Measurements from ENCODE around the gene MYBBP1A. TPM values are rescaled to one million over a fixed set of nuclear protein-coding genes. Genes with fewer than 3 reads are reported as not detected.
"Not testable (repeated sequence)": the region's sequence is repeated elsewhere in the genome, so short reads cannot be mapped to it uniquely, and the experiment has no call there.

The MYBBP1A gene
- total and polyA plus RNA-seq, 2 experiments from 2014 or later: 23.7 to 44.1 TPM

GRCh38 chr17:4582691-4583090 lies 27.5 kb upstream of the MYBBP1A start:
- no peaks in the 10 kb centered on the region for H3K36me3 ChIP-seq (replicated peaks; ENCODE audit: insufficient read depth, low read depth)
- TF ChIP-seq EZH2 (IDR thresholded peaks at IDR 0.05; ENCODE audit: borderline replicate concordance): no peak
- H3K9me3 ChIP-seq (ENCODE audit: low read depth): no peaks in the 10 kb centered on the region
- no peaks in the 10 kb centered on the region for H3K27me3 ChIP-seq
- H3K4me1 ChIP-seq (ENCODE audit: insufficient read depth): peaks cover 38% of the 10 kb centered on the region
- WGBS (ENCODE audit: low lambda C conversion rate, missing lambda C conversion rate): 63% methylated on average over 8 of the region's 8 CpGs
- H3K79me2 ChIP-seq: peaks cover 45% of the 10 kb centered on the region
- peak overlapping the region; percentile 84 for H3K4me2 ChIP-seq
- peak overlapping the region; percentile 50 for H3K27ac ChIP-seq
- no peak overlapping the region for H2AFZ ChIP-seq
- H3K9me2 ChIP-seq (replicated peaks; ENCODE audit: insufficient read depth): no peaks in the 10 kb centered on the region
- no peaks in the 10 kb centered on the region for H4K20me1 ChIP-seq (ENCODE audit: insufficient read depth, poor library complexity, severe bottlenecking)
- DNase-seq (ENCODE audit: low spot score): no peak
- no peak overlapping the region for H3K4me3 ChIP-seq

- Histone ChIP-seq H3K27me3 (no peaks in the 10 kb centered on the region), H3K27ac (no peak overlapping the region), H3K9me3 (ENCODE audit: low read depth) (no peaks in the 10 kb centered on the region), H3K4me2 (no peak overlapping the region), H2AFZ (no peak overlapping the region), H3K4me3 (no peak overlapping the region), H4K20me1 (ENCODE audit: insufficient read depth, poor library complexity, severe bottlenecking) (no peaks in the 10 kb centered on the region), H3K36me3 (replicated peaks; ENCODE audit: insufficient read depth, low read depth) (no peaks in the 10 kb centered on the region), H3K9me2 (replicated peaks; ENCODE audit: insufficient read depth) (no peaks in the 10 kb centered on the region), H3K79me2 (peaks cover 40% of the 10 kb centered on the region), H3K4me1 (ENCODE audit: insufficient read depth) (peaks cover 38% of the 10 kb centered on the region)
- TF ChIP-seq EZH2phosphoT487 (IDR thresholded peaks at IDR 0.05; ENCODE audit: low read depth, severe bottlenecking, unreplicated experiment) (no peak), EZH2 (IDR thresholded peaks at IDR 0.05; ENCODE audit: borderline replicate concordance) (no peak)
- TF ChIP-seq, protein P1, sequence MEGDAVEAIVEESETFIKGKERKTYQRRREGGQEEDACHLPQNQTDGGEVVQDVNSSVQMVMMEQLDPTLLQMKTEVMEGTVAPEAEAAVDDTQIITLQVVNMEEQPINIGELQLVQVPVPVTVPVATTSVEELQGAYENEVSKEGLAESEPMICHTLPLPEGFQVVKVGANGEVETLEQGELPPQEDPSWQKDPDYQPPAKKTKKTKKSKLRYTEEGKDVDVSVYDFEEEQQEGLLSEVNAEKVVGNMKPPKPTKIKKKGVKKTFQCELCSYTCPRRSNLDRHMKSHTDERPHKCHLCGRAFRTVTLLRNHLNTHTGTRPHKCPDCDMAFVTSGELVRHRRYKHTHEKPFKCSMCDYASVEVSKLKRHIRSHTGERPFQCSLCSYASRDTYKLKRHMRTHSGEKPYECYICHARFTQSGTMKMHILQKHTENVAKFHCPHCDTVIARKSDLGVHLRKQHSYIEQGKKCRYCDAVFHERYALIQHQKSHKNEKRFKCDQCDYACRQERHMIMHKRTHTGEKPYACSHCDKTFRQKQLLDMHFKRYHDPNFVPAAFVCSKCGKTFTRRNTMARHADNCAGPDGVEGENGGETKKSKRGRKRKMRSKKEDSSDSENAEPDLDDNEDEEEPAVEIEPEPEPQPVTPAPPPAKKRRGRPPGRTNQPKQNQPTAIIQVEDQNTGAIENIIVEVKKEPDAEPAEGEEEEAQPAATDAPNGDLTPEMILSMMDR (IDR thresholded peaks at IDR 0.05; ENCODE audit: poor library complexity): no peak
- WGBS (ENCODE audit: low lambda C conversion rate, missing lambda C conversion rate): 79% methylated on average over 6 of the region's 7 CpGs
- DNase-seq (ENCODE audit: low spot score): no peak
Measured at GRCh38 chr17:4582101-4582501, 26.9 kb upstream of the MYBBP1A start.

GRCh38 chr17:4580291-4580690 lies 25.1 kb upstream of the MYBBP1A start:
- Histone ChIP-seq H3K4me3 (no peak overlapping the region), H3K27ac (no peak overlapping the region), H3K36me3 (replicated peaks; ENCODE audit: insufficient read depth, low read depth) (no peaks in the 10 kb centered on the region), H3K79me2 (peaks cover 21% of the 10 kb centered on the region), H3K27me3 (no peaks in the 10 kb centered on the region), H3K9me2 (replicated peaks; ENCODE audit: insufficient read depth) (no peaks in the 10 kb centered on the region), H3K4me1 (ENCODE audit: insufficient read depth) (peaks cover 30% of the 10 kb centered on the region), H4K20me1 (ENCODE audit: insufficient read depth, poor library complexity, severe bottlenecking) (no peaks in the 10 kb centered on the region), H3K9me3 (ENCODE audit: low read depth) (no peaks in the 10 kb centered on the region), H3K4me2 (no peak overlapping the region), H2AFZ (no peak overlapping the region)
- no peak for DNase-seq (ENCODE audit: low spot score)
- no peak for TF ChIP-seq EZH2phosphoT487 (IDR thresholded peaks at IDR 0.05; ENCODE audit: low read depth, severe bottlenecking, unreplicated experiment)
- no peak for TF ChIP-seq EZH2 (IDR thresholded peaks at IDR 0.05; ENCODE audit: borderline replicate concordance)
- TF ChIP-seq, protein P1 (IDR thresholded peaks at IDR 0.05; ENCODE audit: poor library complexity): no peak
- 66% methylated on average over 7 of the region's 7 CpGs for WGBS (ENCODE audit: low lambda C conversion rate, missing lambda C conversion rate)

GRCh38 chr17:4579678-4580077 lies 24.5 kb upstream of the MYBBP1A start:
- no peak for DNase-seq (ENCODE audit: low spot score)
- peaks cover 30% of the 10 kb centered on the region for H3K4me1 ChIP-seq (ENCODE audit: insufficient read depth)
- H3K27ac ChIP-seq: no peak overlapping the region
- no peaks in the 10 kb centered on the region for H3K36me3 ChIP-seq (replicated peaks; ENCODE audit: insufficient read depth, low read depth)
- H3K9me2 ChIP-seq (replicated peaks; ENCODE audit: insufficient read depth): no peaks in the 10 kb centered on the region
- no peak overlapping the region for H2AFZ ChIP-seq
- H4K20me1 ChIP-seq (ENCODE audit: insufficient read depth, poor library complexity, severe bottlenecking): no peaks in the 10 kb centered on the region
- WGBS (ENCODE audit: low lambda C conversion rate, missing lambda C conversion rate): 91% methylated on average over 11 of the region's 11 CpGs
- H3K9me3 ChIP-seq (ENCODE audit: low read depth): no peaks in the 10 kb centered on the region
- H3K27me3 ChIP-seq: no peaks in the 10 kb centered on the region
- TF ChIP-seq EZH2 (IDR thresholded peaks at IDR 0.05; ENCODE audit: borderline replicate concordance) (no peak), EZH2phosphoT487 (IDR thresholded peaks at IDR 0.05; ENCODE audit: low read depth, severe bottlenecking, unreplicated experiment) (no peak)
- TF ChIP-seq, protein P1 (IDR thresholded peaks at IDR 0.05; ENCODE audit: poor library complexity): no peak
- H3K79me2 ChIP-seq: peaks cover 16% of the 10 kb centered on the region
- no peak overlapping the region for H3K4me2 ChIP-seq
- H3K4me3 ChIP-seq: no peak overlapping the region

- not testable (repeated sequence) for H2AFZ ChIP-seq; H3K4me2 ChIP-seq; H3K27ac ChIP-seq; H3K36me3 ChIP-seq (replicated peaks; ENCODE audit: insufficient read depth, low read depth); DNase-seq (ENCODE audit: low spot score); H3K9me2 ChIP-seq (replicated peaks; ENCODE audit: insufficient read depth); H4K20me1 ChIP-seq (ENCODE audit: insufficient read depth, poor library complexity, severe bottlenecking); H3K27me3 ChIP-seq; H3K79me2 ChIP-seq; H3K9me3 ChIP-seq (ENCODE audit: low read depth); H3K4me3 ChIP-seq
- H3K4me1 ChIP-seq (ENCODE audit: insufficient read depth): peaks cover 32% of the 10 kb centered on the region
- WGBS (ENCODE audit: low lambda C conversion rate, missing lambda C conversion rate): 100% methylated on average over 7 of the region's 24 CpGs
Measured at GRCh38 chr17:4578349-4578748, 23.2 kb upstream of the MYBBP1A start.

Measured in hepatocyte (in vitro differentiated cells).